WTC11 (cell line): Measurements from ENCODE around the gene TMEM38B.

Experiments used
- AFF4 ChIP-seq: sonication (generic); formaldehyde crosslinking; IDR thresholded peaks from 2 replicates; pipeline ENCODE4 v1.8.1; 2023; ENCODE audit warnings: mild to moderate bottlenecking, missing genetic modification reagents, borderline replicate concordance
- CTCF ChIP-seq: fragments of 200-600 bp; IDR thresholded peaks from 2 replicates; pipeline ENCODE4 v1.8.0; 2022; ENCODE audit warnings: antibody characterized with exemption
- IRF2 ChIP-seq: sonication (generic); formaldehyde crosslinking; IDR thresholded peaks from 2 replicates; pipeline ENCODE4 v1.8.0; 2022; ENCODE audit warnings: low read depth, missing genetic modification reagents, borderline replicate concordance
- USF2 ChIP-seq: sonication (generic); formaldehyde crosslinking; IDR thresholded peaks from 2 replicates; pipeline ENCODE4 v1.8.1; 2023; ENCODE audit warnings: mild to moderate bottlenecking, missing genetic modification reagents, moderate library complexity

GRCh38 chr9:105722099-105722498, 27.8 kb downstream of the TMEM38B start:
- TF ChIP-seq USF2 (CRISPR knock-in tag) (no peak), IRF2 (no peak), CTCF (no peak), AFF4 (CRISPR knock-in tag) (no peak)
